HCT116 (cell line): Measurements from ENCODE around the gene MAL.

ENCODE experiments used
- EZH2 ChIP-seq: fragments of 200-600 bp; sonication (generic); IDR thresholded peaks from 2 replicates; pipeline ENCODE4 v1.6.1; 2017; ENCODE audit warnings: antibody characterized with exemption, mixed run types
- POLR2A ChIP-seq: IDR thresholded peaks from 2 replicates; pipeline ENCODE4 v1.7.0; 2011; ENCODE audit warnings: borderline replicate concordance; ENCODE audit not compliant: insufficient read depth, insufficient read length; ENCODE audit errors: extremely low read depth
- YY1 ChIP-seq: IDR thresholded peaks from 2 replicates; pipeline ENCODE4 v1.6.1; 2011; ENCODE audit warnings: low read length, low read depth, moderate library complexity, mild to moderate bottlenecking; ENCODE audit not compliant: insufficient replicate concordance; ENCODE audit errors: extremely low read depth

GRCh38 chr2:95049683-95049955 lies 24.1 kb downstream of the MAL start:
- TF ChIP-seq POLR2A (no peak), YY1 (no peak), EZH2 (no peak)
